BE2C (cell line): ENCODE data around the gene CNIH3.

Source experiments
- DNase-seq: peaks from one replicate; pipeline ENCODE4 v3.0.0-alpha.2; 2020
- H3K27me3 ChIP-seq: fragments of 250-450 bp; sonication (Bioruptor Pico); 2 replicates; pipeline ENCODE4 v1.5.1; 2020; ENCODE audit warnings: mild to moderate bottlenecking
- H3K36me3 ChIP-seq: fragments of 250-450 bp; sonication (Bioruptor Pico); 2 replicates; pipeline ENCODE4 v1.5.1; 2020; ENCODE audit warnings: mild to moderate bottlenecking
- H3K4me1 ChIP-seq: fragments of 250-450 bp; sonication (Bioruptor Pico); 2 replicates; pipeline ENCODE4 v1.5.1; 2020
- H3K4me3 ChIP-seq: 2 replicates; pipeline ENCODE4 v1.5.1; 2011; ENCODE audit warnings: low read depth, low read length
- H3K9me3 ChIP-seq: fragments of 250-450 bp; sonication (Bioruptor Pico); 2 replicates; pipeline ENCODE4 v1.5.1; 2020
- TF ChIP-seq, protein P1 (sequence below): IDR thresholded peaks from 2 replicates; pipeline ENCODE4 v1.5.1; 2012; ENCODE audit warnings: mild to moderate bottlenecking, low read depth, low read length

Gene CNIH3

DNA sequence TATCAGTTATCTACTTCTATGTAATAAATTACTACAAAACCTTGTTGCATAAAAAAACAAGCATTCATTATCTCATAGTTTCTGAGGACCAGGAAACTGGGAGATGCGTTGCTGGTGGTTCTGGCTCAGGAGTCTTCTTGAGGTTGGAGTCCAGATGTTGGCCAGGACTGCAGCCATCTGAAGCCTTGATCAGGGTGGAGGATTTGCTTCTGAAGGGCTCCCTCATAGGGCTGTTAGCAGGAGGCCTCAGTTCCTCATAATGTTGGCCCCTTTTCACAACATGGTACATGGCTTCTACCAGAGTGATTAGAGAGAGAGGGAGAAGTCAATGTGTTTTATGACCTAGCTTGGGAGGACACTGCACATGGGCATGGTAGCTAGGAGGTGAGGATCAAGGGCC, 137.4 kb downstream of the CNIH3 start:
- Histone ChIP-seq H3K4me1 (no peaks in the 10 kb centered on the region), H3K9me3 (no peaks in the 10 kb centered on the region; the same call in 1 of the 2 replicates), H3K36me3 (no peaks in the 10 kb centered on the region), H3K27me3 (no peaks in the 10 kb centered on the region), H3K4me3 (no peak overlapping the region)
- TF ChIP-seq, protein P1, sequence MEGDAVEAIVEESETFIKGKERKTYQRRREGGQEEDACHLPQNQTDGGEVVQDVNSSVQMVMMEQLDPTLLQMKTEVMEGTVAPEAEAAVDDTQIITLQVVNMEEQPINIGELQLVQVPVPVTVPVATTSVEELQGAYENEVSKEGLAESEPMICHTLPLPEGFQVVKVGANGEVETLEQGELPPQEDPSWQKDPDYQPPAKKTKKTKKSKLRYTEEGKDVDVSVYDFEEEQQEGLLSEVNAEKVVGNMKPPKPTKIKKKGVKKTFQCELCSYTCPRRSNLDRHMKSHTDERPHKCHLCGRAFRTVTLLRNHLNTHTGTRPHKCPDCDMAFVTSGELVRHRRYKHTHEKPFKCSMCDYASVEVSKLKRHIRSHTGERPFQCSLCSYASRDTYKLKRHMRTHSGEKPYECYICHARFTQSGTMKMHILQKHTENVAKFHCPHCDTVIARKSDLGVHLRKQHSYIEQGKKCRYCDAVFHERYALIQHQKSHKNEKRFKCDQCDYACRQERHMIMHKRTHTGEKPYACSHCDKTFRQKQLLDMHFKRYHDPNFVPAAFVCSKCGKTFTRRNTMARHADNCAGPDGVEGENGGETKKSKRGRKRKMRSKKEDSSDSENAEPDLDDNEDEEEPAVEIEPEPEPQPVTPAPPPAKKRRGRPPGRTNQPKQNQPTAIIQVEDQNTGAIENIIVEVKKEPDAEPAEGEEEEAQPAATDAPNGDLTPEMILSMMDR, result no peak
- no peak for DNase-seq

DNA sequence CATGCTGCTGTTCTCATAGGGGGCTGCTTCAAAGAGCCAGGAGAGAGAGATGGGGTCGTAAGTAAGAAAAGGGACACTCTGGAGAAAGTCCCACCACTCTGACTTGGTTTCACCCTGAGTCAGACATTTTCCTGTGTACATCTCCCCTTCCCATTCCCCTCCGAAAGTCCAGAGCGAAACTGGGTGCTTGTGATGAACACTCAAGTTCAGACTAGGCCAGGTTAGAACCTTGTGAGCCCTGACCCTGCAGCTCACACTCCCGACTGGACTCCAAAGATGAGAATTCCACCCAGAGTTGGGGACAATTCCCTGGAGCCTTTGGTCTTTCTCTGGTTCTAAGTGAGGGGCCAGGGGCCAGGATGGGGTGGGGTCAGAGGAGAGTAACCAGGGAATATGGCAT, 139.5 kb downstream of the CNIH3 start:
- no peak overlapping the region for H3K4me3 ChIP-seq
- no peaks in the 10 kb centered on the region; the same call in 1 of the 2 replicates for H3K9me3 ChIP-seq
- DNase-seq, result no peak
- no peaks in the 10 kb centered on the region for H3K27me3 ChIP-seq
- H3K36me3 ChIP-seq, result no peaks in the 10 kb centered on the region
- TF ChIP-seq, protein P1, result no peak
- no peaks in the 10 kb centered on the region for H3K4me1 ChIP-seq

DNA sequence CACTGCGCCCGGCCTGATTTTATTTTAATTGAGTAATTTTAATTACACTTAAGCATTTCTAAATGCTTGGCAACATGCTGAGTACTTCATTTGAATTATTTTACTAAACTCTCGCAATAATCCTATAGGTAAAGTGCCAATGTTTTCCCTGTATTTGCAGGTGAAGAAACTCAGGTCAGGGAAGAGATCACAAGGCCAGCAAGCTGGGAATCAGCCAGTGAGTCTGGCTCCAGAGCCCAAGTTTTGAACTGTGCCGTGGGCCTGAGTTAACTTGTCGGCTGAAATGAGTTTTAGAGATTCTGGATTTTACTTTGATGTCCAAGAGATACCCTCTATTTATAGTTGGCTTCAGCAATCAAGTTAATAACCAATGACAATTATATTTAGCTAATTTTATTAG, 141.4 kb downstream of the CNIH3 start:
- Histone ChIP-seq H3K4me1 (no peaks in the 10 kb centered on the region), H3K4me3 (no peak overlapping the region), H3K27me3 (no peaks in the 10 kb centered on the region), H3K9me3 (no peaks in the 10 kb centered on the region; the same call in 1 of the 2 replicates), H3K36me3 (no peaks in the 10 kb centered on the region)
- no peak for DNase-seq
- TF ChIP-seq, protein P1, result no peak

DNA sequence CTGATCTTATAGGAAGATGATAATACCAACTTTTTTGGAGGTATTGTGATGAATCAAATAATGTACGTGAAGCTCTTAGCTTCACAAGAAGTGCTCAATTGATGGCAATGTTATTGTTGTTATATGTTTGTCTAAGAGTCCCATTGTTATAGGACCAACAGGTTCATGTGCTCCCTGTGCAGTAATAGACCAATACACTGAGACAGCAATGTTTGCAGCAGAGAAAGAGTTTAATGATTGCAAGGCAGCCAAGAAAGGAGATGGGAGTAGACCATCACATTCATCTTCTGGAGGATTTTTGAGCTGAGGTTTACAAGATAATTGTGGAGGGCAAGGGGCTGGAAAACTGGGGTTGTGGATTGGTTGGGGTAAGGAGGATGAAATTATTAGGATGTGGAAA, 143.0 kb downstream of the CNIH3 start:
- no peak overlapping the region for H3K4me3 ChIP-seq
- TF ChIP-seq, protein P1, result no peak
- DNase-seq, result no peak
- H3K4me1 ChIP-seq, result no peaks in the 10 kb centered on the region
- no peaks in the 10 kb centered on the region for H3K27me3 ChIP-seq
- H3K9me3 ChIP-seq, result no peaks in the 10 kb centered on the region; the same call in 1 of the 2 replicates
- no peaks in the 10 kb centered on the region for H3K36me3 ChIP-seq

DNA sequence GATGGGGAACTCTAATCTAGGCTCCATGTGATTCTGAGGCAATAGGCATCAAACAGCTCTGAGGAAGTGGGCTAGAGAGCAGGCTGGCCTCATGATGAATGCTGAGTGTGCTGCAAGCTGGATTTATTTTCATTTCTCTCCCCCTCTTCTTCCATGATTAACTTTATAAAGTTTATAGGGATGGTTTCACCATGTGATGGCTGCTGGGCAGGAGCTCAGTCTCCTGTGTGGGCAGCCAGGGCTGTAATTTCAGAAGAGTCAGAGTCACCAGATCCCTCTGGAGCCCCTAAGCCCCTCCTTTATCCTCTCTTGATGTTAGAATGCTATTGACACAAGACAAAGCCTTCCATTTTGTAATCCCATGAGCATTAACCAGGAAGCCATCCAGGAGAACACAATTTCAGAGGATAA, 143.6 kb downstream of the CNIH3 start:
- DNase-seq, result no peak
- no peak overlapping the region for H3K4me3 ChIP-seq
- no peaks in the 10 kb centered on the region; the same call in 1 of the 2 replicates for H3K9me3 ChIP-seq
- TF ChIP-seq, protein P1, result no peak
- no peaks in the 10 kb centered on the region for H3K4me1 ChIP-seq
- H3K36me3 ChIP-seq, result no peaks in the 10 kb centered on the region
- no peaks in the 10 kb centered on the region for H3K27me3 ChIP-seq

DNA sequence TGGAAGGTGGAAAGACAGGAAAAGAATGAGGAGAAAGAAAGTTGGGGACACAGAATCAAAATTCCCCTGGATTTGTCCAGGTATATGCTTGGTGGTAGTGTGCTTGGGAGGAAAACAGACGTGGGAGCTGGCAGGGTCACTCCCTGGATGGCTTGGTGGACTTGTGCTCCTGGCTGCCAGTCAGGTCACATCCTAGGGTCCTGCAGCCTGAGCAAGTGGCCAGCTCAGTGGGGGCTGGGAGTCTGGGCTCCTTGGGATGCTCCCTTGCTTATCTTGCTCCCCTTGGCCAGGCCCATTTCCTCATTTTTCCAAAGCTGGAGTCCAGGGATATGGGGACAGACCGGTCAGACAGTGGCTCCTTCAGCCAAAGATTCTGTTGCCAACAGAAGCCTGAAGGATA, 144.0 kb downstream of the CNIH3 start:
- Histone ChIP-seq H3K4me3 (no peak overlapping the region), H3K4me1 (no peaks in the 10 kb centered on the region), H3K9me3 (no peaks in the 10 kb centered on the region; the same call in 1 of the 2 replicates), H3K27me3 (no peaks in the 10 kb centered on the region), H3K36me3 (no peaks in the 10 kb centered on the region)
- TF ChIP-seq, protein P1, result no peak
- no peak for DNase-seq
